Endothelial cell of umbilical vein (primary cell): ENCODE results near the gene CACNA2D1. TPM values are rescaled to one million over a fixed set of nuclear protein-coding genes. Genes with fewer than 3 reads are reported as not detected.

Source experiments
- BruUV-seq: library from RNA; stranded (reverse); fragments of 400-500 nt; replicated peaks from 2 replicates; lab custom pipeline; 2021; lab: Mats Ljungman, UMichigan
- CTCF ChIA-PET: fragments of 300-600, 350-600 bp; sonication (Branson Sonifier 250); formaldehyde crosslinking; loops from one replicate; lab custom pipeline; 2021; ENCODE audit warnings: antibody characterized with exemption, inconsistent platforms; lab: Charles Lee
- POLR2A ChIA-PET: fragments of 300-600, 350-600 bp; sonication (Branson Sonifier 250); formaldehyde crosslinking; loops from one replicate; lab custom pipeline; 2021; ENCODE audit warnings: antibody characterized with exemption, inconsistent platforms; lab: Charles Lee
- DNase-seq: peaks from one replicate; pipeline ENCODE4 v3.0.0-alpha.2; 2011; ENCODE audit warnings: low read depth, low spot score
- FAIRE-seq: peaks from 2 replicates; lab custom pipeline; 2011; peaks lifted over from hg19 to GRCh38; lab: Jason Lieb, UNC
- H2AFZ ChIP-seq: 2 replicates; pipeline ENCODE4 v1.6.0; 2012; ENCODE audit warnings: low read depth, low read length, control low read depth, inconsistent platforms
- H3K27ac ChIP-seq: 2 replicates; pipeline ENCODE4 v1.5.1; 2011; ENCODE audit warnings: low read depth, mild to moderate bottlenecking, control low read depth, low read length, moderate library complexity; ENCODE audit not compliant: insufficient read depth
- H3K27me3 ChIP-seq, 2 experiments: 2 replicates each; pipeline versions ENCODE4 v1.6.0 to v1.6.1; 2011; ENCODE audit warnings: low read length in 2 of 2, mixed read lengths in 1 of 2; ENCODE audit not compliant: control insufficient read depth in 2 of 2, insufficient read depth in 2 of 2
- H3K36me3 ChIP-seq, 2 experiments: 2 replicates in 1 of 2; 3 replicates in 1 of 2; pipeline ENCODE4 v1.5.1; 2011; ENCODE audit warnings: low read length in 2 of 2, mild to moderate bottlenecking in 1 of 2, moderate library complexity in 1 of 2; ENCODE audit not compliant: control insufficient read depth in 2 of 2, insufficient read depth in 2 of 2; ENCODE audit errors: extremely low read depth in 1 of 2
- H3K4me1 ChIP-seq: 3 replicates; pipeline ENCODE4 v1.5.1; 2011; ENCODE audit warnings: mild to moderate bottlenecking, low read length; ENCODE audit not compliant: control insufficient read depth, insufficient read depth; ENCODE audit errors: extremely low read depth
- H3K4me2 ChIP-seq: 2 replicates; pipeline ENCODE4 v1.6.1; 2011; ENCODE audit warnings: low read length, control low read depth, mixed read lengths; ENCODE audit not compliant: insufficient read depth
- H3K4me3 ChIP-seq, 3 experiments: fragments of 200-600 bp in 1 of 3; sonication (generic), shearing (Covaris generic) in 1 of 3; replicated peaks in 1 of 3; 2 replicates each; pipeline ENCODE4 v1.5.1; 2011 to 2016; ENCODE audit warnings: control low read depth in 3 of 3, low read length in 3 of 3, mild to moderate bottlenecking in 2 of 3, inconsistent platforms in 1 of 3, low read depth in 1 of 3, moderate library complexity in 1 of 3; ENCODE audit not compliant: insufficient read depth in 1 of 3
- H3K79me2 ChIP-seq: 2 replicates; pipeline ENCODE4 v1.6.0; 2012; ENCODE audit warnings: low read length, inconsistent platforms; ENCODE audit not compliant: control insufficient read depth, insufficient read depth
- H3K9ac ChIP-seq: replicated peaks from 2 replicates; pipeline ENCODE3; 2011; ENCODE audit warnings: low read length, control low read depth; ENCODE audit not compliant: insufficient read depth; ENCODE audit errors: extremely low read depth
- H3K9me1 ChIP-seq: replicated peaks from 3 replicates; pipeline ENCODE4 v1.6.0; 2011; ENCODE audit warnings: mild to moderate bottlenecking, low read length; ENCODE audit not compliant: control insufficient read depth, insufficient read depth; ENCODE audit errors: extremely low read depth
- H3K9me3 ChIP-seq: replicated peaks from 2 replicates; pipeline ENCODE4 v1.5.1; 2012; ENCODE audit warnings: low read length, inconsistent platforms; ENCODE audit not compliant: control insufficient read depth, insufficient read depth
- H4K20me1 ChIP-seq: replicated peaks from 2 replicates; pipeline ENCODE3; 2011; ENCODE audit warnings: mild to moderate bottlenecking, low read length; ENCODE audit not compliant: control insufficient read depth, insufficient read depth; ENCODE audit errors: extremely low read depth
- CTCF ChIP-seq, 2 donors: IDR thresholded peaks; 1 replicate in 1 of 2; 2 replicates in 1 of 2; pipeline ENCODE4 v1.5.1; 2011; ENCODE audit warnings: low read length in 2 of 2, mild to moderate bottlenecking in 2 of 2, moderate library complexity in 2 of 2, control low read depth in 1 of 2, inconsistent platforms in 1 of 2, low read depth in 1 of 2; ENCODE audit not compliant: insufficient read depth in 1 of 2; ENCODE audit errors: extremely low read depth in 1 of 2
- EZH2 ChIP-seq: IDR thresholded peaks from 2 replicates; pipeline ENCODE4 v1.6.1; 2012; ENCODE audit warnings: borderline replicate concordance, low read depth, mild to moderate bottlenecking, moderate library complexity, low read length, inconsistent platforms; ENCODE audit not compliant: severe bottlenecking
- FOS ChIP-seq: IDR thresholded peaks from 2 replicates; pipeline ENCODE4 v1.6.1; 2011; ENCODE audit warnings: mild to moderate bottlenecking, low read length, moderate library complexity, borderline replicate concordance; ENCODE audit not compliant: insufficient read depth
- GATA2 ChIP-seq: IDR thresholded peaks from 2 replicates; pipeline ENCODE4 v1.7.0; 2011; ENCODE audit warnings: low read depth, mild to moderate bottlenecking, moderate library complexity, mixed read lengths, low read length; ENCODE audit not compliant: insufficient read length, insufficient read depth
- JUN ChIP-seq: IDR thresholded peaks from 2 replicates; pipeline ENCODE4 v1.6.1; 2011; ENCODE audit warnings: borderline replicate concordance, low read depth; ENCODE audit not compliant: insufficient read length, insufficient read depth
- MAX ChIP-seq: IDR thresholded peaks from 2 replicates; pipeline ENCODE4 v1.6.1; 2011; ENCODE audit not compliant: insufficient read depth, insufficient read length
- MYC ChIP-seq: IDR thresholded peaks from one replicate; pipeline ENCODE4 v1.6.1; 2011; ENCODE audit warnings: mild to moderate bottlenecking, low read depth, low read length
- POLR2A ChIP-seq: IDR thresholded peaks from 2 replicates; pipeline ENCODE4 v1.6.1; 2012; ENCODE audit warnings: low read depth, mild to moderate bottlenecking, control low read depth, low read length
- POLR2AphosphoS5 ChIP-seq: IDR thresholded peaks from 2 replicates; pipeline ENCODE4 v1.6.1; 2012; ENCODE audit warnings: low read depth, mild to moderate bottlenecking, control low read depth, low read length, moderate library complexity; ENCODE audit not compliant: insufficient read depth
- dilution Hi-C: fragments of 300-500 bp; cut with MboI; formaldehyde crosslinking; loops from one replicate; pipeline ENCODE4 v1.15.0; 2019; ENCODE audit warnings: low sequenced_read_pairs; ENCODE audit not compliant: extremely low pct_ligation_motif_present
- intact Hi-C: fragments of 100-400 bp; cut with micrococcal nuclease; formaldehyde crosslinking; loops from one replicate; pipeline ENCODE4 v1.10.0; 2022
- polyA plus RNA-seq, 4 experiments: library from polyadenylated mRNA; depleted of rRNA in 3 of 4; stranded (reverse) in 3 of 4; unstranded in 1 of 4; fragments of >200 nt; gene quantifications; 2 replicates each; pipeline versions ENCODE4 v1.2.1 to v1.2.3, GENCODE V29; 2011 to 2012; ENCODE audit warnings: missing spikeins in 1 of 4
- total RNA-seq: library from RNA; stranded (reverse); gene quantifications from 2 replicates; pipeline ENCODE4 v1.2.3, GENCODE V29; 2021

CACNA2D1 gene
- total and polyA plus RNA-seq, 2 donors (not counting 3 experiments of a cell fraction or from before 2014, with no cell fraction given): 4.1 to 38.6 TPM

- Histone ChIP-seq H3K27me3 (no peaks in the 10 kb centered on the region), H2AFZ (no peak overlapping the region), H3K9me3 (no peaks in the 10 kb centered on the region), H3K4me1 (no peaks in the 10 kb centered on the region), H3K27ac (no peak overlapping the region), H3K79me2 (no peaks in the 10 kb centered on the region), H3K4me3 (no peak overlapping the region), H4K20me1 (no peaks in the 10 kb centered on the region), H3K9ac (no peak overlapping the region), H3K9me1 (no peaks in the 10 kb centered on the region), H3K36me3 (no peaks in the 10 kb centered on the region), H3K4me2 (no peak overlapping the region)
- no peak for DNase-seq
- no peak for FAIRE-seq
- CTCF ChIA-PET: no interaction called here
- intact Hi-C loops: no loop called here
- no peak for TF ChIP-seq POLR2AphosphoS5
- TF ChIP-seq MYC: no peak
- TF ChIP-seq JUN: no peak
- TF ChIP-seq POLR2A: no peak
- BruUV-seq: no TSS peak
- dilution Hi-C loops: no loop called here
- POLR2A ChIA-PET: no interaction called here
Measured at GRCh38 chr7:82347808-82348207, 95.8 kb downstream of the CACNA2D1 start.

DNA sequence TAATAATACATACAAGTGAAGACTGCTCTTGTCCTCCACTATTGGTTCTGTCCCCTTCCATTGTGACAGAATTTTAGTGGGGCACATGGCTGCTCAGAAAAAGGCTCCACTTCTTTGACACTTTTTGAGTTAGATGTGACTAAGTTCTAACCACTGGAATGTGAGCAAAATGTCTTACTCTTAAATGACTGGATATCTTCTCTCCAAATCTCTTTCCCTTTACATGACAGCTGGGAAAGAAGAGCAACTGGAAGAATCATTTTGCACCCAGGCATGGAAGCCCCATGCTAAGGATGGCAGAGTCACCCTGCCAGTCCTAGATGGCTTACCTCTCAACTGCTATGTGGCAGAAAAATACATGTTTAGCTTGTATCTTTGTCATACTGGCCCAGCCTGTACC, 97.7 kb downstream of the CACNA2D1 start:
- dilution Hi-C loops: no loop called here
- BruUV-seq: no TSS peak
- CTCF ChIA-PET: interaction anchor here (0.7 to 1.0 kb wide), 2 partner anchors 10 to 14 kb away, joined by 3 to 5 read pairs; no protein-coding TSS in a partner anchor

More for the DNA sequence above, 97.7 kb downstream of the CACNA2D1 start:
- Histone ChIP-seq H3K4me1 (no peaks in the 10 kb centered on the region), H3K27ac (no peak overlapping the region), H2AFZ (no peak overlapping the region), H3K9me3 (no peaks in the 10 kb centered on the region), H3K9me1 (no peaks in the 10 kb centered on the region), H4K20me1 (no peaks in the 10 kb centered on the region), H3K4me2 (no peak overlapping the region), H3K4me3 (no peak overlapping the region), H3K36me3 (no peaks in the 10 kb centered on the region), H3K9ac (no peak overlapping the region), H3K27me3 (no peaks in the 10 kb centered on the region), H3K79me2 (no peaks in the 10 kb centered on the region)
- POLR2A ChIA-PET: no interaction called here
- TF ChIP-seq MYC: no peak
- no peak for TF ChIP-seq EZH2
- TF ChIP-seq FOS: no peak
- no peak for TF ChIP-seq POLR2A
- no peak for TF ChIP-seq CTCF (IDR thresholded peaks at IDR 0.05; ENCODE audit: extremely low read depth in 1 of 2, insufficient read depth in 1 of 2, low read depth in 1 of 2, low read length in 2 of 2)
- TF ChIP-seq POLR2AphosphoS5: no peak
- TF ChIP-seq GATA2: no peak
- no peak for TF ChIP-seq JUN
- no peak for TF ChIP-seq MAX
- FAIRE-seq (no peak), DNase-seq (no peak)
- intact Hi-C loops: no loop called here
